Measurements from ENCODE around the gene MARCHF3.
"Not testable (repeated sequence)": the region's sequence is repeated elsewhere in the genome, so short reads cannot be mapped to it uniquely, and the experiment has no call there.

Gene MARCHF3

GRCh38 chr5:127007522-127007921 lies 22.8 kb downstream of the MARCHF3 start:
- DNase-seq: no peak
- Histone ChIP-seq H3K36me3 (replicated peaks; ENCODE audit: insufficient read depth, low read length) (no peaks in the 10 kb centered on the region), H3K27me3 (replicated peaks; ENCODE audit: insufficient read depth, low read length) (no peaks in the 10 kb centered on the region), H3K9me2 (replicated peaks; ENCODE audit: insufficient read depth, low read length) (no peaks in the 10 kb centered on the region), H3K9me3 (replicated peaks; ENCODE audit: insufficient read depth, low read length) (no peaks in the 10 kb centered on the region), H3K79me2 (ENCODE audit: low read length) (peaks cover 27% of the 10 kb centered on the region), H3K4me3 (ENCODE audit: low read length) (no peak overlapping the region), H3K4me2 (ENCODE audit: low read depth, low read length) (no peak overlapping the region), H3K4me1 (ENCODE audit: low read length) (peaks cover 10% of the 10 kb centered on the region), H3K9ac (ENCODE audit: low read length) (no peak overlapping the region), H3K27ac (ENCODE audit: low read length) (no peak overlapping the region), H2AFZ (ENCODE audit: low read length) (no peak overlapping the region), H4K20me1 (ENCODE audit: insufficient read depth, low read length) (no peaks in the 10 kb centered on the region), H3F3A (ENCODE audit: insufficient read depth, low read length) (no peaks in the 10 kb centered on the region)
- TF ChIP-seq EZH2phosphoT487 (IDR thresholded peaks at IDR 0.05; ENCODE audit: low read length): no peak

DNA sequence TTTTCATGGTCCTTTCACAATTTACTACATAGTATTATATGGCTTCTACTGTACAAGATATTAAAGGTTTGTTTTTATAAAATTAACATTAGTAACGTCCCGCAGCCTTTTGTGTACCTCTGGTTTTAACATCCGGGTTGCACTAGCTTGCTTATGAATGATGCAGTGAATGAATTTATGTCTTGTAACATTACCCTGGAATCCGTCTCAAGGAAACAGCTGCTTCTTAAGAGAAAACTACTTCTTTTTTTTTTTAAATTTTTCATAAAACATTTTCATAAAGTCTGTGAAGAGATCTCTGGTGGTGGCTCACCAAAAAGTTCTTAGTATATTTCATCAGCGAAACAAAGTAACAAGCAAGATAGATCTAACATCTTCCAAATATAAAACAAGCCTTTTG lies 23.6 kb downstream of the MARCHF3 start:
- Histone ChIP-seq H3K4me2 (ENCODE audit: low read depth, low read length) (no peak overlapping the region), H4K20me1 (ENCODE audit: insufficient read depth, low read length) (no peaks in the 10 kb centered on the region), H3K36me3 (replicated peaks; ENCODE audit: insufficient read depth, low read length) (no peaks in the 10 kb centered on the region), H3K4me3 (ENCODE audit: low read length) (no peak overlapping the region), H3K79me2 (ENCODE audit: low read length) (peaks cover 28% of the 10 kb centered on the region), H3K9me3 (replicated peaks; ENCODE audit: insufficient read depth, low read length) (no peaks in the 10 kb centered on the region), H3F3A (ENCODE audit: insufficient read depth, low read length) (no peaks in the 10 kb centered on the region), H3K27ac (ENCODE audit: low read length) (no peak overlapping the region), H2AFZ (ENCODE audit: low read length) (no peak overlapping the region), H3K27me3 (replicated peaks; ENCODE audit: insufficient read depth, low read length) (no peaks in the 10 kb centered on the region), H3K4me1 (ENCODE audit: low read length) (peaks cover 5% of the 10 kb centered on the region), H3K9ac (ENCODE audit: low read length) (no peak overlapping the region), H3K9me2 (replicated peaks; ENCODE audit: insufficient read depth, low read length) (no peaks in the 10 kb centered on the region)
- TF ChIP-seq EZH2 (optimal IDR thresholded peaks at IDR 0.05; ENCODE audit: low read depth, low read length): no peak
- no peak for TF ChIP-seq CTCF (IDR thresholded peaks at IDR 0.05; ENCODE audit: low read length)
- no peak for TF ChIP-seq EZH2phosphoT487 (IDR thresholded peaks at IDR 0.05; ENCODE audit: low read length)
- DNase-seq: no peak

GRCh38 chr5:127005282-127005681 lies 25.1 kb downstream of the MARCHF3 start:
- not testable (repeated sequence) for H4K20me1 ChIP-seq (ENCODE audit: insufficient read depth, low read length); H3K27me3 ChIP-seq (replicated peaks; ENCODE audit: insufficient read depth, low read length); H3K4me1 ChIP-seq (ENCODE audit: low read length); H3K9me3 ChIP-seq (replicated peaks; ENCODE audit: insufficient read depth, low read length); H3K9ac ChIP-seq (ENCODE audit: low read length); H3F3A ChIP-seq (ENCODE audit: insufficient read depth, low read length); H3K27ac ChIP-seq (ENCODE audit: low read length); H3K4me3 ChIP-seq (ENCODE audit: low read length); H2AFZ ChIP-seq (ENCODE audit: low read length); H3K4me2 ChIP-seq (ENCODE audit: low read depth, low read length); DNase-seq; H3K36me3 ChIP-seq (replicated peaks; ENCODE audit: insufficient read depth, low read length); H3K9me2 ChIP-seq (replicated peaks; ENCODE audit: insufficient read depth, low read length)
- H3K79me2 ChIP-seq (ENCODE audit: low read length): peaks cover 24% of the 10 kb centered on the region

DNA sequence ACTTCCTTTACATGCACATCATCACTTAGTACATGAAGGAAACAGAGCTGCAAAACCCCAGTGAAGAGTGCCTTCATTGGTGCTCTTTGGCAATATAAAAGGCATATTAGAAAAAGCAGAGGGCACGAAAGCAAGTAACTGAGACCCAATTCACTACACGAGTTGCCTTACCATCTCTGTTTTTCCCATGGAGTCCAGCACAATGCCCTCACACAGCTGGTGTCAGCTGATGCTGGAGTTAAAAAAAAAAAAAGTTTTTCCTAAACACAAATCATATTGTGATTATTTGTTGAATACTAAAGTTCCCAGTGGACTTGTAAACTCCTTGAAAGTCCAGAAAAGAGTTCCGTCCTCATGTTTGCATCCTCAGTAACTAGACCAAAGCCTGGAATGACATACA lies 25.6 kb downstream of the MARCHF3 start:
- TF ChIP-seq EZH2 (optimal IDR thresholded peaks at IDR 0.05; ENCODE audit: low read depth, low read length): no peak
- no peaks in the 10 kb centered on the region for H3F3A ChIP-seq (ENCODE audit: insufficient read depth, low read length)
- no peaks in the 10 kb centered on the region for H3K9me3 ChIP-seq (replicated peaks; ENCODE audit: insufficient read depth, low read length)
- H3K4me1 ChIP-seq (ENCODE audit: low read length): peaks cover 4% of the 10 kb centered on the region; the same call in 1 of the 2 replicates
- H3K27me3 ChIP-seq (replicated peaks; ENCODE audit: insufficient read depth, low read length): no peaks in the 10 kb centered on the region
- no peak overlapping the region for H3K27ac ChIP-seq (ENCODE audit: low read length)
- H3K4me2 ChIP-seq (ENCODE audit: low read depth, low read length): no peak overlapping the region
- no peak overlapping the region for H3K9ac ChIP-seq (ENCODE audit: low read length)
- H3K36me3 ChIP-seq (replicated peaks; ENCODE audit: insufficient read depth, low read length): no peaks in the 10 kb centered on the region
- H2AFZ ChIP-seq (ENCODE audit: low read length): no peak overlapping the region
- no peak overlapping the region for H3K4me3 ChIP-seq (ENCODE audit: low read length)
- no peak for DNase-seq
- H4K20me1 ChIP-seq (ENCODE audit: insufficient read depth, low read length): no peaks in the 10 kb centered on the region
- H3K79me2 ChIP-seq (ENCODE audit: low read length): peaks cover 18% of the 10 kb centered on the region; the same call in 1 of the 2 replicates
- H3K9me2 ChIP-seq (replicated peaks; ENCODE audit: insufficient read depth, low read length): no peaks in the 10 kb centered on the region

Data from MM.1S (cell line).